HepG2 (cell line): Measurements from ENCODE around the gene ZDBF2. TPM values are rescaled to one million over a fixed set of nuclear protein-coding genes. Genes with fewer than 3 reads are reported as not detected.

Source experiments
- ATAC-seq: fragments of 200-7000 bp; cut with Tn5 transposase; 3 replicates; pipeline ENCODE4 v1.9.1; 2020; ENCODE audit warnings: mild to moderate bottlenecking, moderate library complexity
- BruUV-seq: library from RNA; stranded (reverse); fragments of 400-500 nt; replicated peaks from 2 replicates; lab custom pipeline; 2021; lab: Mats Ljungman, UMichigan
- CTCF ChIA-PET: fragments of 300-600 bp; formaldehyde crosslinking; extraction: SDS; loops from one replicate; lab custom pipeline; 2021; ENCODE audit warnings: low total read pairs, inconsistent platforms, low intra/inter-chr PET ratio; lab: Yijun Ruan, JAX
- POLR2A ChIA-PET: fragments of 350-600 bp; sonication (Branson Sonifier 250); formaldehyde crosslinking; loops from one replicate; lab custom pipeline; 2020; ENCODE audit warnings: antibody characterized with exemption, inconsistent platforms; lab: Yijun Ruan, JAX
- DNase-seq: peaks from one replicate; pipeline ENCODE4 v3.0.0-alpha.2; 2015; ENCODE audit warnings: low spot score
- FAIRE-seq: peaks from 3 replicates; lab custom pipeline; 2011; peaks lifted over from hg19 to GRCh38; lab: Jason Lieb, UNC
- H2AFZ ChIP-seq: one replicate; pipeline ENCODE4 v1.6.1; 2011; ENCODE audit warnings: low read length, inconsistent platforms
- H3K27ac ChIP-seq: fragments of 300-600 bp; 3 replicates; pipeline ENCODE4 v1.8.0; 2011; ENCODE audit warnings: mixed run types, mild to moderate bottlenecking, mixed read lengths, low read length, inconsistent platforms; ENCODE audit not compliant: insufficient read depth; ENCODE audit errors: extremely low read length
- H3K27me3 ChIP-seq, 2 experiments: fragments of 200-600 bp in 1 of 2; 2 replicates in 1 of 2; 3 replicates in 1 of 2; pipeline versions ENCODE4 v1.6.0 to v1.8.0; 2011; ENCODE audit warnings: low read length in 2 of 2, mild to moderate bottlenecking in 2 of 2, moderate library complexity in 2 of 2, inconsistent platforms in 1 of 2; ENCODE audit not compliant: insufficient read depth in 2 of 2, control insufficient read depth in 1 of 2
- H3K36me3 ChIP-seq, 2 experiments: fragments of 200-600 bp in 1 of 2; replicated peaks in 1 of 2; 2 replicates in 1 of 2; 3 replicates in 1 of 2; pipeline versions ENCODE4 v1.5.1 to v1.8.0; 2011; ENCODE audit warnings: low read length in 2 of 2, inconsistent platforms in 1 of 2; ENCODE audit not compliant: insufficient read depth in 2 of 2, control insufficient read depth in 1 of 2
- H3K4me1 ChIP-seq: 2 replicates; pipeline ENCODE4 v1.5.1; 2012; ENCODE audit warnings: low read length, inconsistent platforms; ENCODE audit not compliant: insufficient read depth
- H3K4me2 ChIP-seq: 2 replicates; pipeline ENCODE4 v1.6.0; 2011; ENCODE audit warnings: low read depth, low read length, inconsistent platforms
- H3K4me3 ChIP-seq, 3 experiments: fragments of 200-600 bp in 1 of 3; sonication (generic), shearing (Covaris generic) in 1 of 3; replicated peaks in 1 of 3; 2 replicates each; pipeline ENCODE4 v1.5.1; 2011 to 2016; ENCODE audit warnings: low read length in 3 of 3, inconsistent platforms in 2 of 3, low read depth in 2 of 3, mild to moderate bottlenecking in 2 of 3, control low read depth in 1 of 3, mixed read lengths in 1 of 3; ENCODE audit not compliant: insufficient read depth in 1 of 3
- H3K79me2 ChIP-seq: one replicate; pipeline ENCODE4 v1.6.1; 2011; ENCODE audit warnings: low read length, inconsistent platforms; ENCODE audit not compliant: insufficient read depth
- H3K9ac ChIP-seq: 2 replicates; pipeline ENCODE4 v1.6.0; 2011; ENCODE audit warnings: mild to moderate bottlenecking, low read depth, low read length, inconsistent platforms; ENCODE audit not compliant: insufficient read depth
- H3K9me3 ChIP-seq: 2 replicates; pipeline ENCODE4 v1.5.1; 2012; ENCODE audit warnings: mild to moderate bottlenecking, low read length
- H4K20me1 ChIP-seq: 2 replicates; pipeline ENCODE4 v1.6.0; 2011; ENCODE audit warnings: inconsistent platforms, mild to moderate bottlenecking, low read length, moderate library complexity; ENCODE audit not compliant: insufficient read depth
- ARNT2 ChIP-seq: sonication (generic); formaldehyde crosslinking; IDR thresholded peaks from 2 replicates; pipeline ENCODE4 v1.8.0; 2022; ENCODE audit warnings: mild to moderate bottlenecking, low read depth, missing genetic modification reagents, moderate library complexity
- MEF2D ChIP-seq: sonication (generic); formaldehyde crosslinking; IDR thresholded peaks from 2 replicates; pipeline ENCODE4 v1.5.1; 2020; ENCODE audit warnings: mild to moderate bottlenecking, missing genetic modification reagents
- NCOA1 ChIP-seq: sonication (generic); formaldehyde crosslinking; IDR thresholded peaks from 2 replicates; pipeline ENCODE4 v1.9.0; 2021; ENCODE audit warnings: missing genetic modification reagents
- TAF1 ChIP-seq: sonication (generic); formaldehyde crosslinking; IDR thresholded peaks from 2 replicates; pipeline ENCODE4 v1.4.0; 2020; ENCODE audit warnings: missing genetic modification reagents
- TMF1 ChIP-seq: sonication (generic); formaldehyde crosslinking; IDR thresholded peaks from 2 replicates; pipeline ENCODE4 v1.8.1; 2022; ENCODE audit warnings: low read depth, missing genetic modification reagents
- ZNF530 ChIP-seq: sonication (generic); formaldehyde crosslinking; IDR thresholded peaks from 2 replicates; pipeline ENCODE4 v1.5.0; 2020; ENCODE audit warnings: low read depth, mild to moderate bottlenecking, missing genetic modification reagents
- ZNF800 ChIP-seq: sonication (generic); formaldehyde crosslinking; IDR thresholded peaks from 2 replicates; pipeline ENCODE4 v1.4.0; 2020; ENCODE audit warnings: missing genetic modification reagents
- WGBS: methylation state at CpG from one replicate; pipeline ENCODE4 v1.1.6; 2017; ENCODE audit warnings: low lambda C conversion rate; 5-methylcytosine and 5-hydroxymethylcytosine counted together
- in situ Hi-C: cut with HindIII; loops from 2 replicates; pipeline ENCODE4 v1.10.0; 2017; ENCODE audit warnings: low pct_unique_long_range_greater_than_20kb; ENCODE audit not compliant: extremely low pct_ligation_motif_present
- intact Hi-C: fragments of 100-400 bp; cut with micrococcal nuclease; formaldehyde crosslinking; loops from one replicate; pipeline ENCODE4 v1.10.0; 2022; ENCODE audit not compliant: unreplicated experiment
- polyA plus RNA-seq, 8 experiments: library from polyadenylated mRNA; depleted of rRNA in 3 of 8; stranded (reverse) in 7 of 8; unstranded in 1 of 8; fragments of >200 nt; fragmentation: Illumina TruSeq in 4 of 8; extraction: Trizol in 4 of 8; gene quantifications; 2 replicates each; pipeline versions ENCODE4 v1.2.1 to v1.2.3, GENCODE V29; 2011 to 2016; ENCODE audit warnings: low read depth in 4 of 8, missing spikeins in 1 of 8, mixed read lengths in 1 of 8; ENCODE audit not compliant: insufficient read depth in 1 of 8
- total RNA-seq, 5 experiments: library from RNA; depleted of rRNA; stranded (reverse); fragments of >200 nt; fragmentation: Illumina TruSeq; extraction: Trizol; gene quantifications; 2 replicates each; pipeline ENCODE4 v1.2.3, GENCODE V29; 2016; ENCODE audit warnings: low read depth in 1 of 5
- TF ChIP-seq, protein P1 (sequence below): IDR thresholded peaks from 2 replicates; pipeline ENCODE4 v1.6.1; 2016; ENCODE audit warnings: missing compliant biosample characterization, missing genetic modification reagents, borderline replicate concordance
- TF ChIP-seq, protein P2 (sequence below): sonication (generic); formaldehyde crosslinking; conservative IDR thresholded peaks from 2 replicates; pipeline ENCODE4 v1.4.0; 2020; ENCODE audit warnings: missing genetic modification reagents
- TF ChIP-seq, protein P3 (sequence below): sonication (generic); formaldehyde crosslinking; IDR thresholded peaks from 2 replicates; pipeline ENCODE4 v1.4.0; 2020; ENCODE audit warnings: mild to moderate bottlenecking, missing genetic modification reagents
- TF ChIP-seq, protein P4 (sequence below): sonication (generic); formaldehyde crosslinking; IDR thresholded peaks from 2 replicates; pipeline ENCODE4 v1.8.0; 2022; ENCODE audit warnings: mild to moderate bottlenecking, missing genetic modification reagents, moderate library complexity
- TF ChIP-seq, protein P5 (sequence below): sonication (generic); formaldehyde crosslinking; IDR thresholded peaks from 2 replicates; pipeline ENCODE4 v1.5.1; 2020; ENCODE audit warnings: missing genetic modification reagents, mild to moderate bottlenecking, borderline replicate concordance

ZDBF2 gene
- total and polyA plus RNA-seq, 2 of the 13 experiments (the other 11 are each of a cell fraction or from before 2014, with no cell fraction given): 1.5 to 2.0 TPM

- ChIA-PET CTCF (no interaction called here), POLR2A (no interaction called here)
- H3K36me3 ChIP-seq: no peaks in the 10 kb centered on the region
- in situ Hi-C loops: no loop called here
- no peaks in the 10 kb centered on the region for H3K4me1 ChIP-seq
- no peaks in the 10 kb centered on the region for H4K20me1 ChIP-seq
- intact Hi-C loops: no loop called here
- no peak overlapping the region for H2AFZ ChIP-seq
- no peak for FAIRE-seq
- DNase-seq: no peak
- no peak for ATAC-seq
- no peak overlapping the region for H3K4me2 ChIP-seq
- no peaks in the 10 kb centered on the region; a peak in 1 of 5 replicates for H3K27me3 ChIP-seq
- H3K79me2 ChIP-seq: no peaks in the 10 kb centered on the region
- no peaks in the 10 kb centered on the region for H3K9me3 ChIP-seq
- H3K9ac ChIP-seq: no peak overlapping the region
- no TSS peak for BruUV-seq
- 3% methylated on average over 1 of the region's 1 CpG for WGBS
- no peak overlapping the region for H3K4me3 ChIP-seq
- H3K27ac ChIP-seq: no peak overlapping the region
- TF ChIP-seq TMF1 (no peak), TAF1 (CRISPR knock-in tag) (no peak), NCOA1 (CRISPR knock-in tag) (no peak), MEF2D (no peak), ZNF530 (CRISPR knock-in tag) (no peak), ARNT2 (CRISPR knock-in tag) (no peak), ZNF800 (CRISPR knock-in tag) (no peak)
- TF ChIP-seq, protein P1, sequence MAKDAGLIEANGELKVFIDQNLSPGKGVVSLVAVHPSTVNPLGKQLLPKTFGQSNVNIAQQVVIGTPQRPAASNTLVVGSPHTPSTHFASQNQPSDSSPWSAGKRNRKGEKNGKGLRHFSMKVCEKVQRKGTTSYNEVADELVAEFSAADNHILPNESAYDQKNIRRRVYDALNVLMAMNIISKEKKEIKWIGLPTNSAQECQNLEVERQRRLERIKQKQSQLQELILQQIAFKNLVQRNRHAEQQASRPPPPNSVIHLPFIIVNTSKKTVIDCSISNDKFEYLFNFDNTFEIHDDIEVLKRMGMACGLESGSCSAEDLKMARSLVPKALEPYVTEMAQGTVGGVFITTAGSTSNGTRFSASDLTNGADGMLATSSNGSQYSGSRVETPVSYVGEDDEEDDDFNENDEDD (CRISPR knock-in tag): no peak
- TF ChIP-seq, protein P2, sequence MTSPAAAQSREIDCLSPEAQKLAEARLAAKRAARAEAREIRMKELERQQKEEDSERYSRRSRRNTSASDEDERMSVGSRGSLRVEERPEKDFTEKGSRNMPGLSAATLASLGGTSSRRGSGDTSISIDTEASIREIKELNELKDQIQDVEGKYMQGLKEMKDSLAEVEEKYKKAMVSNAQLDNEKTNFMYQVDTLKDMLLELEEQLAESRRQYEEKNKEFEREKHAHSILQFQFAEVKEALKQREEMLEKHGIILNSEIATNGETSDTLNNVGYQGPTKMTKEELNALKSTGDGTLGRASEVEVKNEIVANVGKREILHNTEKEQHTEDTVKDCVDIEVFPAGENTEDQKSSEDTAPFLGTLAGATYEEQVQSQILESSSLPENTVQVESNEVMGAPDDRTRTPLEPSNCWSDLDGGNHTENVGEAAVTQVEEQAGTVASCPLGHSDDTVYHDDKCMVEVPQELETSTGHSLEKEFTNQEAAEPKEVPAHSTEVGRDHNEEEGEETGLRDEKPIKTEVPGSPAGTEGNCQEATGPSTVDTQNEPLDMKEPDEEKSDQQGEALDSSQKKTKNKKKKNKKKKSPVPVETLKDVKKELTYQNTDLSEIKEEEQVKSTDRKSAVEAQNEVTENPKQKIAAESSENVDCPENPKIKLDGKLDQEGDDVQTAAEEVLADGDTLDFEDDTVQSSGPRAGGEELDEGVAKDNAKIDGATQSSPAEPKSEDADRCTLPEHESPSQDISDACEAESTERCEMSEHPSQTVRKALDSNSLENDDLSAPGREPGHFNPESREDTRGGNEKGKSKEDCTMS: no peak
- TF ChIP-seq, protein P3, sequence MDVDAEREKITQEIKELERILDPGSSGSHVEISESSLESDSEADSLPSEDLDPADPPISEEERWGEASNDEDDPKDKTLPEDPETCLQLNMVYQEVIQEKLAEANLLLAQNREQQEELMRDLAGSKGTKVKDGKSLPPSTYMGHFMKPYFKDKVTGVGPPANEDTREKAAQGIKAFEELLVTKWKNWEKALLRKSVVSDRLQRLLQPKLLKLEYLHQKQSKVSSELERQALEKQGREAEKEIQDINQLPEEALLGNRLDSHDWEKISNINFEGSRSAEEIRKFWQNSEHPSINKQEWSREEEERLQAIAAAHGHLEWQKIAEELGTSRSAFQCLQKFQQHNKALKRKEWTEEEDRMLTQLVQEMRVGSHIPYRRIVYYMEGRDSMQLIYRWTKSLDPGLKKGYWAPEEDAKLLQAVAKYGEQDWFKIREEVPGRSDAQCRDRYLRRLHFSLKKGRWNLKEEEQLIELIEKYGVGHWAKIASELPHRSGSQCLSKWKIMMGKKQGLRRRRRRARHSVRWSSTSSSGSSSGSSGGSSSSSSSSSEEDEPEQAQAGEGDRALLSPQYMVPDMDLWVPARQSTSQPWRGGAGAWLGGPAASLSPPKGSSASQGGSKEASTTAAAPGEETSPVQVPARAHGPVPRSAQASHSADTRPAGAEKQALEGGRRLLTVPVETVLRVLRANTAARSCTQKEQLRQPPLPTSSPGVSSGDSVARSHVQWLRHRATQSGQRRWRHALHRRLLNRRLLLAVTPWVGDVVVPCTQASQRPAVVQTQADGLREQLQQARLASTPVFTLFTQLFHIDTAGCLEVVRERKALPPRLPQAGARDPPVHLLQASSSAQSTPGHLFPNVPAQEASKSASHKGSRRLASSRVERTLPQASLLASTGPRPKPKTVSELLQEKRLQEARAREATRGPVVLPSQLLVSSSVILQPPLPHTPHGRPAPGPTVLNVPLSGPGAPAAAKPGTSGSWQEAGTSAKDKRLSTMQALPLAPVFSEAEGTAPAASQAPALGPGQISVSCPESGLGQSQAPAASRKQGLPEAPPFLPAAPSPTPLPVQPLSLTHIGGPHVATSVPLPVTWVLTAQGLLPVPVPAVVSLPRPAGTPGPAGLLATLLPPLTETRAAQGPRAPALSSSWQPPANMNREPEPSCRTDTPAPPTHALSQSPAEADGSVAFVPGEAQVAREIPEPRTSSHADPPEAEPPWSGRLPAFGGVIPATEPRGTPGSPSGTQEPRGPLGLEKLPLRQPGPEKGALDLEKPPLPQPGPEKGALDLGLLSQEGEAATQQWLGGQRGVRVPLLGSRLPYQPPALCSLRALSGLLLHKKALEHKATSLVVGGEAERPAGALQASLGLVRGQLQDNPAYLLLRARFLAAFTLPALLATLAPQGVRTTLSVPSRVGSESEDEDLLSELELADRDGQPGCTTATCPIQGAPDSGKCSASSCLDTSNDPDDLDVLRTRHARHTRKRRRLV: no peak
- TF ChIP-seq, protein P4, sequence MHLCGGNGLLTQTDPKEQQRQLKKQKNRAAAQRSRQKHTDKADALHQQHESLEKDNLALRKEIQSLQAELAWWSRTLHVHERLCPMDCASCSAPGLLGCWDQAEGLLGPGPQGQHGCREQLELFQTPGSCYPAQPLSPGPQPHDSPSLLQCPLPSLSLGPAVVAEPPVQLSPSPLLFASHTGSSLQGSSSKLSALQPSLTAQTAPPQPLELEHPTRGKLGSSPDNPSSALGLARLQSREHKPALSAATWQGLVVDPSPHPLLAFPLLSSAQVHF (CRISPR knock-in tag): no peak
- TF ChIP-seq, protein P5, sequence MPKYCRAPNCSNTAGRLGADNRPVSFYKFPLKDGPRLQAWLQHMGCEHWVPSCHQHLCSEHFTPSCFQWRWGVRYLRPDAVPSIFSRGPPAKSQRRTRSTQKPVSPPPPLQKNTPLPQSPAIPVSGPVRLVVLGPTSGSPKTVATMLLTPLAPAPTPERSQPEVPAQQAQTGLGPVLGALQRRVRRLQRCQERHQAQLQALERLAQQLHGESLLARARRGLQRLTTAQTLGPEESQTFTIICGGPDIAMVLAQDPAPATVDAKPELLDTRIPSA (CRISPR knock-in tag): no peak
Observed at GRCh38 chr2:206337956-206338355, 63.5 kb downstream of the ZDBF2 start.
